HG03066 (cell line): ENCODE results near the gene BANK1.

Experiments
- ATAC-seq: cut with Tn5 transposase; IDR thresholded peaks from one replicate; pipeline ENCODE4 v1.9.1; 2021; ENCODE audit warnings: low read depth; ENCODE audit not compliant: unreplicated experiment

The BANK1 gene

GRCh38 chr4:101993842-101994775 is 203.6 kb downstream of the BANK1 start:
- ATAC-seq: no peak

- no peak for ATAC-seq
These were observed 217.5 kb downstream of the BANK1 start for GRCh38 chr4:102007959-102008425.

- no peak for ATAC-seq
These were observed 218.2 kb downstream of the BANK1 start for GRCh38 chr4:102008711-102009110.

- no peak for ATAC-seq
These were observed 231.8 kb downstream of the BANK1 start for GRCh38 chr4:102022343-102022742.

GRCh38 chr4:102027961-102028360 is 237.4 kb downstream of the BANK1 start:
- ATAC-seq: no peak

- ATAC-seq: no peak
These were observed 240.9 kb downstream of the BANK1 start for GRCh38 chr4:102031406-102031805.

- ATAC-seq: no peak
These were observed 245.5 kb downstream of the BANK1 start for GRCh38 chr4:102036016-102036415.

- ATAC-seq: no peak
These were observed 246.3 kb downstream of the BANK1 start for GRCh38 chr4:102036619-102037376.

GRCh38 chr4:102037566-102037965 is 247.0 kb downstream of the BANK1 start:
- ATAC-seq: no peak

- no peak for ATAC-seq
These were observed 252.6 kb downstream of the BANK1 start for GRCh38 chr4:102042871-102043802.

- no peak for ATAC-seq
These were observed 257.1 kb downstream of the BANK1 start for GRCh38 chr4:102047616-102048015.

GRCh38 chr4:102055805-102056204 is 265.3 kb downstream of the BANK1 start:
- no peak for ATAC-seq

GRCh38 chr4:102057122-102057521 is 266.6 kb downstream of the BANK1 start:
- ATAC-seq: no peak

- ATAC-seq: no peak
These were observed 270.6 kb downstream of the BANK1 start for GRCh38 chr4:102061133-102061532.

- no peak for ATAC-seq
These were observed 274.4 kb downstream of the BANK1 start for GRCh38 chr4:102064747-102065442.

GRCh38 chr4:102076622-102077021 is 286.1 kb downstream of the BANK1 start:
- no peak for ATAC-seq

- no peak for ATAC-seq
These were observed 289.7 kb downstream of the BANK1 start for GRCh38 chr4:102080184-102080583.

GRCh38 chr4:102089850-102090621 is 299.5 kb downstream of the BANK1 start:
- ATAC-seq: no peak

GRCh38 chr4:102091656-102092055 is 301.1 kb downstream of the BANK1 start:
- no peak for ATAC-seq
